Neural progenitor cell (in vitro differentiated cells): ENCODE measurements around the gene NKAIN2.

Source experiments
- EZH2 ChIP-seq: fragments of 200-600 bp; sonication (generic); IDR thresholded peaks from 2 replicates; pipeline ENCODE4 v1.6.1; 2017; ENCODE audit warnings: antibody characterized with exemption, mild to moderate bottlenecking, moderate library complexity
- TF ChIP-seq, protein P1 (sequence below): fragments of 200-600 bp; sonication (generic); IDR thresholded peaks from 2 replicates; pipeline ENCODE4 v1.5.1; 2017; ENCODE audit warnings: antibody characterized with exemption, mild to moderate bottlenecking

- no peak for TF ChIP-seq EZH2
- TF ChIP-seq, protein P1, sequence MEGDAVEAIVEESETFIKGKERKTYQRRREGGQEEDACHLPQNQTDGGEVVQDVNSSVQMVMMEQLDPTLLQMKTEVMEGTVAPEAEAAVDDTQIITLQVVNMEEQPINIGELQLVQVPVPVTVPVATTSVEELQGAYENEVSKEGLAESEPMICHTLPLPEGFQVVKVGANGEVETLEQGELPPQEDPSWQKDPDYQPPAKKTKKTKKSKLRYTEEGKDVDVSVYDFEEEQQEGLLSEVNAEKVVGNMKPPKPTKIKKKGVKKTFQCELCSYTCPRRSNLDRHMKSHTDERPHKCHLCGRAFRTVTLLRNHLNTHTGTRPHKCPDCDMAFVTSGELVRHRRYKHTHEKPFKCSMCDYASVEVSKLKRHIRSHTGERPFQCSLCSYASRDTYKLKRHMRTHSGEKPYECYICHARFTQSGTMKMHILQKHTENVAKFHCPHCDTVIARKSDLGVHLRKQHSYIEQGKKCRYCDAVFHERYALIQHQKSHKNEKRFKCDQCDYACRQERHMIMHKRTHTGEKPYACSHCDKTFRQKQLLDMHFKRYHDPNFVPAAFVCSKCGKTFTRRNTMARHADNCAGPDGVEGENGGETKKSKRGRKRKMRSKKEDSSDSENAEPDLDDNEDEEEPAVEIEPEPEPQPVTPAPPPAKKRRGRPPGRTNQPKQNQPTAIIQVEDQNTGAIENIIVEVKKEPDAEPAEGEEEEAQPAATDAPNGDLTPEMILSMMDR = peak; percentile 66
Observed at GRCh38 chr6:123965894-123966293, 162.2 kb downstream of the NKAIN2 start.
